ENCODE results near the gene LRRC49. TPM values are rescaled to one million over a fixed set of nuclear protein-coding genes. Genes with fewer than 3 reads are reported as not detected.

LRRC49 gene
- total RNA-seq, 1 experiment from 2014 or later, result 8.3 TPM

DNA sequence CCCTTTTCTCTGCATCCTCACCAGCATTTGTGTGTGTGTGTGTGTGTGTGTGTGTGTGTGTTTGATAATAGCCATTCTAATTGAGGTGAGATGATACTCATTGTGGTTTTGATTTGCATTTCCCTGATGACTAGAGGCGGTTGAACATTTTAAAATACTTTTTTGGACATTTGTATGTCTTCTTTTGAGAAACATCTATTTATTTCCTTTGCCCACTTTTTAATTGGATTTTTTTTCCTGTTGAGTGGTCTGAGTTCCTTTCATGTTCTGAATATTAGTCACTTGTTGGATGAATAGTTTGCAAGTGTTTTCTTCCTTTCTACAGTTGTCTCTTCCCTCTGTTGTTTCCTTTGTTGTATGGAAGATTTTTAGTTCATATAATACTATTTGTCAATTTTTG is 168.4 kb downstream of the LRRC49 start:
- H3K4me2 ChIP-seq (ENCODE audit: insufficient read depth, insufficient read length, low read length), result no peak overlapping the region
- H2BK5ac ChIP-seq (ENCODE audit: insufficient read length, low read length), result no peak overlapping the region
- no peaks in the 10 kb centered on the region for H4K20me1 ChIP-seq (ENCODE audit: control insufficient read depth, insufficient read depth, insufficient read length)
- no peaks in the 10 kb centered on the region for H3K23me2 ChIP-seq (ENCODE audit: insufficient read length, low read depth, low read length, poor library complexity, severe bottlenecking)
- no peak overlapping the region for H4K91ac ChIP-seq (ENCODE audit: insufficient read length, low read depth, low read length)
- H3K79me1 ChIP-seq (ENCODE audit: insufficient read depth, low read depth, low read length, poor library complexity, severe bottlenecking), result no peaks in the 10 kb centered on the region
- H2BK20ac ChIP-seq (ENCODE audit: low read depth, low read length, poor library complexity, severe bottlenecking), result no peak overlapping the region
- no peak overlapping the region for H4K5ac ChIP-seq (ENCODE audit: insufficient read length, low read depth, low read length)
- Mint-ChIP-seq H3K36me3 (ENCODE audit: insufficient read depth in 1 of 3, low read depth in 3 of 3) (peaks cover 0 to 4% (median 3%) of the 10 kb centered on the region in 3 experiments; a peak in 2 of 7 replicates), H3K27ac (no peak overlapping the region), H3K9me3 (peaks cover 3 to 9% of the 10 kb centered on the region in 2 experiments; a peak in 3 of 5 replicates), H3K27me3 (ENCODE audit: low read depth) (no peaks in the 10 kb centered on the region; the same call in 1 of the 2 replicates), H3K4me1 (no peaks in the 10 kb centered on the region), H3K4me3 (no peak overlapping the region)
- no peak overlapping the region for H2BK15ac ChIP-seq (ENCODE audit: low read depth, low read length)
- H3K9me3 ChIP-seq (ENCODE audit: control insufficient read depth, low read depth, low read length), result no peaks in the 10 kb centered on the region
- WGBS (ENCODE audit: extremely low coverage, insufficient read length, low lambda C conversion rate), result no CpG with 5 or more reads among the region's 1 CpG
- no peak overlapping the region for H4K8ac ChIP-seq (replicated peaks; ENCODE audit: insufficient read length, low read depth, low read length)
- H3K4ac ChIP-seq (ENCODE audit: low read depth, low read length), result no peak overlapping the region
- H2AFZ ChIP-seq (ENCODE audit: low read length), result no peak overlapping the region
- H3K27me3 ChIP-seq (ENCODE audit: insufficient read depth, low read length), result no peaks in the 10 kb centered on the region
- no peak overlapping the region for H2AK5ac ChIP-seq (ENCODE audit: insufficient read length, low read length)
- no peak overlapping the region for H3K18ac ChIP-seq (ENCODE audit: insufficient read length, low read depth, low read length)
- H2BK12ac ChIP-seq (ENCODE audit: insufficient read length, low read depth, low read length), result no peak overlapping the region
- DNase-seq, result no peak
- no peak overlapping the region for H3K14ac ChIP-seq (ENCODE audit: insufficient read depth, low read length)
- H3K56ac ChIP-seq (ENCODE audit: insufficient read length, low read depth, low read length), result no peak overlapping the region
- H3K23ac ChIP-seq (ENCODE audit: insufficient read length, low read depth, low read length), result no peak overlapping the region
- no peak overlapping the region for H3T11ph ChIP-seq (ENCODE audit: low read length)
- H3K9ac ChIP-seq (ENCODE audit: extremely low read depth, insufficient read length, low read length), result no peak overlapping the region
- H3K79me2 ChIP-seq (ENCODE audit: insufficient read depth, low read length), result no peaks in the 10 kb centered on the region
- H3K27ac ChIP-seq (ENCODE audit: insufficient read length, low read depth, low read length), result no peak overlapping the region
- no peak overlapping the region for H2BK120ac ChIP-seq (ENCODE audit: low read depth, low read length, poor library complexity, severe bottlenecking)
- H3K4me1 ChIP-seq (ENCODE audit: insufficient read depth, low read length), result no peaks in the 10 kb centered on the region
- TF ChIP-seq, protein P1, sequence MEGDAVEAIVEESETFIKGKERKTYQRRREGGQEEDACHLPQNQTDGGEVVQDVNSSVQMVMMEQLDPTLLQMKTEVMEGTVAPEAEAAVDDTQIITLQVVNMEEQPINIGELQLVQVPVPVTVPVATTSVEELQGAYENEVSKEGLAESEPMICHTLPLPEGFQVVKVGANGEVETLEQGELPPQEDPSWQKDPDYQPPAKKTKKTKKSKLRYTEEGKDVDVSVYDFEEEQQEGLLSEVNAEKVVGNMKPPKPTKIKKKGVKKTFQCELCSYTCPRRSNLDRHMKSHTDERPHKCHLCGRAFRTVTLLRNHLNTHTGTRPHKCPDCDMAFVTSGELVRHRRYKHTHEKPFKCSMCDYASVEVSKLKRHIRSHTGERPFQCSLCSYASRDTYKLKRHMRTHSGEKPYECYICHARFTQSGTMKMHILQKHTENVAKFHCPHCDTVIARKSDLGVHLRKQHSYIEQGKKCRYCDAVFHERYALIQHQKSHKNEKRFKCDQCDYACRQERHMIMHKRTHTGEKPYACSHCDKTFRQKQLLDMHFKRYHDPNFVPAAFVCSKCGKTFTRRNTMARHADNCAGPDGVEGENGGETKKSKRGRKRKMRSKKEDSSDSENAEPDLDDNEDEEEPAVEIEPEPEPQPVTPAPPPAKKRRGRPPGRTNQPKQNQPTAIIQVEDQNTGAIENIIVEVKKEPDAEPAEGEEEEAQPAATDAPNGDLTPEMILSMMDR (conservative IDR thresholded peaks at IDR 0.05), result no peak
